OCI-LY3 (cell line): Measurements from ENCODE around the gene AMFR.
A peak's percentile ranks its signal among the peaks of the same experiment; 100 is the strongest.

Source experiments
- H2AFZ ChIP-seq: fragments of 200-600, 300-600 bp; shearing (Covaris generic); 2 replicates; pipeline ENCODE4 v1.6.0; 2014; ENCODE audit warnings: antibody characterized with exemption, low read depth, low read length
- H3K27ac ChIP-seq: fragments of 200-600, 300-600 bp; sonication (generic); 2 replicates; pipeline ENCODE4 v1.5.1; 2014; ENCODE audit warnings: mild to moderate bottlenecking, low read length, moderate library complexity, mixed read lengths
- H3K27me3 ChIP-seq: fragments of 200-600, 300-600 bp; sonication (generic); 2 replicates; pipeline ENCODE4 v1.6.1; 2014; ENCODE audit warnings: low read depth, low read length, mixed read lengths
- H3K36me3 ChIP-seq: fragments of 200-600, 300-600 bp; sonication (generic); replicated peaks from 2 replicates; pipeline ENCODE3; 2014; ENCODE audit warnings: low read depth, low read length, mixed read lengths
- H3K4me1 ChIP-seq: fragments of 300-600, 200-600 bp; sonication (generic); 2 replicates; pipeline ENCODE4 v1.6.1; 2014; ENCODE audit warnings: low read length, mixed read lengths
- H3K4me2 ChIP-seq: fragments of 200-600, 300-600 bp; sonication (generic); 2 replicates; pipeline ENCODE4 v1.6.1; 2014; ENCODE audit warnings: low read length, mixed read lengths
- H3K4me3 ChIP-seq: fragments of 300-600, 200-600 bp; sonication (generic); 2 replicates; pipeline ENCODE4 v1.5.1; 2014; ENCODE audit warnings: antibody characterized with exemption, mild to moderate bottlenecking, low read length, moderate library complexity
- H3K79me2 ChIP-seq: fragments of 300-600, 200-600 bp; shearing (Covaris generic); 2 replicates; pipeline ENCODE4 v1.6.1; 2014; ENCODE audit warnings: mild to moderate bottlenecking, low read length, mixed read lengths
- H3K9ac ChIP-seq: fragments of 300-600, 200-600 bp; shearing (Covaris generic); 2 replicates; pipeline ENCODE4 v1.6.0; 2014; ENCODE audit warnings: mild to moderate bottlenecking, low read length, moderate library complexity
- H3K9me3 ChIP-seq: fragments of 200-600, 300-600 bp; shearing (Covaris generic); 2 replicates; pipeline ENCODE4 v1.6.1; 2014; ENCODE audit warnings: low read length, mixed read lengths; ENCODE audit not compliant: insufficient read depth
- H4K20me1 ChIP-seq: fragments of 200-600, 300-600 bp; sonication (generic); 2 replicates; pipeline ENCODE4 v1.6.1; 2016; ENCODE audit warnings: low read length, mixed read lengths; ENCODE audit not compliant: insufficient read depth
- CTCF ChIP-seq: fragments of 200-600, 300-600 bp; sonication (generic); IDR thresholded peaks from 2 replicates; pipeline ENCODE4 v1.5.1; 2014; ENCODE audit warnings: antibody characterized with exemption, low read length, low read depth
- EZH2phosphoT487 ChIP-seq: fragments of 200-600 bp; shearing (Covaris generic); IDR thresholded peaks from 2 replicates; pipeline ENCODE4 v1.6.1; 2018; ENCODE audit warnings: antibody characterized with exemption, mixed run types, low read depth

The AMFR gene

GRCh38 chr16:56336711-56337110 is 88.6 kb downstream of the AMFR start:
- no peak overlapping the region for H3K9ac ChIP-seq
- H3K4me1 ChIP-seq: no peaks in the 10 kb centered on the region
- H2AFZ ChIP-seq: no peak overlapping the region
- no peak overlapping the region for H3K4me2 ChIP-seq
- H3K79me2 ChIP-seq: no peaks in the 10 kb centered on the region
- no peak for TF ChIP-seq EZH2phosphoT487
- no peak for TF ChIP-seq CTCF
- H3K27me3 ChIP-seq: no peaks in the 10 kb centered on the region
- no peaks in the 10 kb centered on the region for H4K20me1 ChIP-seq
- no peaks in the 10 kb centered on the region for H3K9me3 ChIP-seq
- H3K4me3 ChIP-seq: no peak overlapping the region
- H3K27ac ChIP-seq: no peak overlapping the region
- no peaks in the 10 kb centered on the region for H3K36me3 ChIP-seq

GRCh38 chr16:56336071-56336688 is 89.2 kb downstream of the AMFR start:
- no peak overlapping the region for H3K4me3 ChIP-seq
- H3K27ac ChIP-seq: no peak overlapping the region
- H2AFZ ChIP-seq: no peak overlapping the region
- no peaks in the 10 kb centered on the region for H3K9me3 ChIP-seq
- no peak overlapping the region for H3K4me2 ChIP-seq
- no peak overlapping the region for H3K9ac ChIP-seq
- H4K20me1 ChIP-seq: no peaks in the 10 kb centered on the region
- H3K4me1 ChIP-seq: no peaks in the 10 kb centered on the region
- H3K27me3 ChIP-seq: no peaks in the 10 kb centered on the region
- H3K79me2 ChIP-seq: no peaks in the 10 kb centered on the region
- no peaks in the 10 kb centered on the region for H3K36me3 ChIP-seq
- TF ChIP-seq EZH2phosphoT487: no peak
- TF ChIP-seq CTCF: no peak

DNA sequence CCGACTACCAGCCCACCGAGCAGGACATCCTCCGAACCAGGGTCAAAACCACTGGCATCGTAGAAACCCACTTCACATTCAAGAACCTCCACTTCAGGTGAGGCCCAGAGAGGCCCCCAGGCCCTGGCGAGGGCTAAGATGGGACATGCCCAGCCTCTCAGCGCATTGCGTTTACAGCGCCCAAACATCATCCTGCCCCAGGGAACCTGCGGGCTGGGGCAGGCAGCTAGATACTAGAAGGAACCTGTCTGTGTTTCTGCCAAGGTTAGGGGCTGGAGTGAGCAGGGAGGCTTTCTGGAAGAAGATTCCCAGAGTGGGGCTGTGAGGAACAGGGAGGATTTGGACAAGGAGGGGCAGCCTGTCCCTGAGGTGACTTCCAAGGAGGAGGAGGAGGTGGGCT is 90.6 kb downstream of the AMFR start:
- H3K27ac ChIP-seq: no peak overlapping the region
- H3K79me2 ChIP-seq: no peaks in the 10 kb centered on the region
- no peaks in the 10 kb centered on the region for H3K36me3 ChIP-seq
- H3K9me3 ChIP-seq: no peaks in the 10 kb centered on the region
- H3K9ac ChIP-seq: no peak overlapping the region
- no peaks in the 10 kb centered on the region for H4K20me1 ChIP-seq
- no peaks in the 10 kb centered on the region for H3K27me3 ChIP-seq
- no peaks in the 10 kb centered on the region for H3K4me1 ChIP-seq
- TF ChIP-seq EZH2phosphoT487: no peak
- H2AFZ ChIP-seq: no peak overlapping the region
- no peak overlapping the region for H3K4me2 ChIP-seq
- H3K4me3 ChIP-seq: no peak overlapping the region

GRCh38 chr16:56332464-56333079 is 92.8 kb downstream of the AMFR start:
- H3K9me3 ChIP-seq: no peaks in the 10 kb centered on the region
- H3K79me2 ChIP-seq: no peaks in the 10 kb centered on the region
- TF ChIP-seq CTCF (peak; percentile 36), EZH2phosphoT487 (no peak)
- H3K4me1 ChIP-seq: no peaks in the 10 kb centered on the region
- no peaks in the 10 kb centered on the region for H3K27me3 ChIP-seq
- no peaks in the 10 kb centered on the region for H3K36me3 ChIP-seq
- H2AFZ ChIP-seq: no peak overlapping the region
- H3K4me3 ChIP-seq: no peak overlapping the region
- H3K4me2 ChIP-seq: no peak overlapping the region
- no peaks in the 10 kb centered on the region for H4K20me1 ChIP-seq
- no peak overlapping the region for H3K27ac ChIP-seq
- no peak overlapping the region for H3K9ac ChIP-seq
